Measurements from ENCODE around the gene MYL5.

GRCh38 chr4:654871-655463 is 19.4 kb upstream of the MYL5 start:
- TF ChIP-seq EP300 (IDR thresholded peaks at IDR 0.05) (no peak), CTCF (IDR thresholded peaks at IDR 0.05) (no peak), POLR2AphosphoS5 (IDR thresholded peaks at IDR 0.05) (no peak)
